ENCODE measurements around the gene CA12. TPM values are rescaled to one million over a fixed set of nuclear protein-coding genes. Genes with fewer than 3 reads are reported as not detected.

The CA12 gene
- total and polyA plus RNA-seq, 9 of the 15 experiments (the other 6 are each of a cell fraction or from before 2014, with no cell fraction given) = 0.01 to 0.78 (median 0.15) TPM; not detected in 1

DNA sequence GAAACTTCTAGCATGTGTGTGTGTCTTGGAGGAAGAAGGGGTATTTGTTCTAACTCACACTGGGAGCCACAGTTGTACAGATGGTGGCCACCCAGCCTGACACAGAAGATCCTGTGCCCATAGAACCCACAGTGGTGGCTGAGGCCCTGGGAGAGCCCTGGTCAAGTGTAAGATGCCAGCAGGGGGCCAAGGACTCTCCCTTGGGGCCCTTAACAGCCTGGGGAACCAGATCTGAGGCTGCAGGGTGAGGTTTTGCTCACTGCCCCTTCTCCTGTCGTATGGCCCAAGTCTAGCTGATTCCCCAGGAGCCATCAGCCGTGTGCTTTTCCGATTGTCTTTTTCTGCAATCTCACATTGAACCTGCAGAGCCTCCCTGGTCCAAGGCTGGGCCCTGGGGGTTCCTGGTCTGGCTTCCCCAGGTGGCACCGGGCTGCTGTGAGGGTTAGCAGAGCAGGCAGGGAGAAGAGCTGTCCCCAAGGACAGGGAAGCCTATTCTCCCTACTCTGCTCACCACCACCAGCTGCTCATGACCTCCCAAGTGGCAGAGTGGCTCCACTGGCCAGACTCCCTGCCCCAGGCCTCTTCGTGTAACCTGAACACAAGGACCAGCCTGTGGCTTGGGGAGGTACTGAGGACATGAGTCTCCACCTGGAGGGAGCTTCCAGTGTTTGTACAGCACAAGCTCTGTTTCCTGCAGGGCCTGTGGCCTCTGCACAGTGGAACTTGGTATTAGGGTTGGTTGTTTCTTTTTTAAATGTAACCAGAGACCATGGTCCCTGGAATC lies 51.9 kb downstream of the CA12 start:
- no TSS peak for BruUV-seq (replicated peaks)
- WGBS (ENCODE audit: insufficient coverage, low coverage, missing lambda C conversion rate) = 42% methylated on average over 5 of the region's 5 CpGs
- H4K20me1 ChIP-seq (replicated peaks; ENCODE audit: control insufficient read depth, insufficient read depth, low read length) = no peaks in the 10 kb centered on the region

More for the DNA sequence above, 51.9 kb downstream of the CA12 start:
- Histone ChIP-seq H3K79me2 (ENCODE audit: control insufficient read depth, insufficient read depth, low read length) (no peaks in the 10 kb centered on the region), H3K27me3 (ENCODE audit: control insufficient read depth in 2 of 2, insufficient read depth in 2 of 2, low read length in 2 of 2) (no peaks in the 10 kb centered on the region), H3K9ac (ENCODE audit: insufficient read depth in 1 of 2, low read depth in 2 of 2, low read length in 2 of 2) (peak overlapping the region in 1 of 2 experiments; percentile 55; a peak in 2 of 4 replicates), H3K4me1 (replicated peaks in 1 of 2; ENCODE audit: control insufficient read depth in 2 of 2, insufficient read depth in 2 of 2, low read length in 2 of 2) (peaks cover 8 to 12% of the 10 kb centered on the region in 2 experiments; a peak in 4 of 5 replicates), H3K4me2 (ENCODE audit: insufficient read depth, low read length) (no peak overlapping the region), H2AFZ (ENCODE audit: low read depth, low read length) (no peak overlapping the region), H3K4me3 (no peak overlapping the region), H3K9me1 (ENCODE audit: control insufficient read depth, insufficient read depth, low read length) (no peaks in the 10 kb centered on the region), H3K36me3 (ENCODE audit: control insufficient read depth, insufficient read depth, low read length) (no peaks in the 10 kb centered on the region), H3K9me3 (replicated peaks; ENCODE audit: control insufficient read depth, insufficient read depth, low read depth, low read length) (no peaks in the 10 kb centered on the region), H3K27ac (ENCODE audit: extremely low read depth, low read depth, low read length) (no peak overlapping the region)
- TF ChIP-seq SIN3B (IDR thresholded peaks at IDR 0.05; ENCODE audit: low read depth) = no peak
- TF ChIP-seq, protein P1, sequence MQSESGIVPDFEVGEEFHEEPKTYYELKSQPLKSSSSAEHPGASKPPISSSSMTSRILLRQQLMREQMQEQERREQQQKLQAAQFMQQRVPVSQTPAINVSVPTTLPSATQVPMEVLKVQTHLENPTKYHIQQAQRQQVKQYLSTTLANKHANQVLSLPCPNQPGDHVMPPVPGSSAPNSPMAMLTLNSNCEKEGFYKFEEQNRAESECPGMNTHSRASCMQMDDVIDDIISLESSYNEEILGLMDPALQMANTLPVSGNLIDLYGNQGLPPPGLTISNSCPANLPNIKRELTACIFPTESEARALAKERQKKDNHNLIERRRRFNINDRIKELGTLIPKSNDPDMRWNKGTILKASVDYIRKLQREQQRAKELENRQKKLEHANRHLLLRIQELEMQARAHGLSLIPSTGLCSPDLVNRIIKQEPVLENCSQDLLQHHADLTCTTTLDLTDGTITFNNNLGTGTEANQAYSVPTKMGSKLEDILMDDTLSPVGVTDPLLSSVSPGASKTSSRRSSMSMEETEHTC (IDR thresholded peaks at IDR 0.05) = no peak
- TF ChIP-seq, protein P2, sequence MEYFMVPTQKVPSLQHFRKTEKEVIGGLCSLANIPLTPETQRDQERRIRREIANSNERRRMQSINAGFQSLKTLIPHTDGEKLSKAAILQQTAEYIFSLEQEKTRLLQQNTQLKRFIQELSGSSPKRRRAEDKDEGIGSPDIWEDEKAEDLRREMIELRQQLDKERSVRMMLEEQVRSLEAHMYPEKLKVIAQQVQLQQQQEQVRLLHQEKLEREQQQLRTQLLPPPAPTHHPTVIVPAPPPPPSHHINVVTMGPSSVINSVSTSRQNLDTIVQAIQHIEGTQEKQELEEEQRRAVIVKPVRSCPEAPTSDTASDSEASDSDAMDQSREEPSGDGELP (CRISPR knock-in tag; IDR thresholded peaks at IDR 0.05; ENCODE audit: borderline replicate concordance) = 0 out of 2 replicates have a peak, but pooled peaks have one; percentile 10
- in situ Hi-C loops (cut with MboI) = no loop called here
- ATAC-seq = peak; percentile 36
- intact Hi-C loops (cut with micrococcal nuclease) = no loop called here
- ChIA-PET CTCF (ENCODE audit: low intra/inter-chr PET ratio) (no interaction called here), POLR2A (interaction anchor here (0.6 to 1.5 kb wide), 8 partner anchors 10 to 233 kb away, joined by 3 to 5 read pairs (median 4); no protein-coding TSS in a partner anchor)
- no peak for DNase-seq (ENCODE audit: extremely low read depth in 1 of 4, low spot score in 3 of 4)
- no peak for FAIRE-seq
